ENCODE measurements around the gene EHBP1. TPM values are rescaled to one million over a fixed set of nuclear protein-coding genes. Genes with fewer than 3 reads are reported as not detected.

Gene EHBP1
- total RNA-seq, 3 donors from 2014 or later (not counting 1 experiment from before 2014, with no cell fraction given): 22.4 to 33.4 (median 28.3) TPM

GRCh38 chr2:62958206-62958605 is 252.7 kb downstream of the EHBP1 start:
- TF ChIP-seq, protein P1, sequence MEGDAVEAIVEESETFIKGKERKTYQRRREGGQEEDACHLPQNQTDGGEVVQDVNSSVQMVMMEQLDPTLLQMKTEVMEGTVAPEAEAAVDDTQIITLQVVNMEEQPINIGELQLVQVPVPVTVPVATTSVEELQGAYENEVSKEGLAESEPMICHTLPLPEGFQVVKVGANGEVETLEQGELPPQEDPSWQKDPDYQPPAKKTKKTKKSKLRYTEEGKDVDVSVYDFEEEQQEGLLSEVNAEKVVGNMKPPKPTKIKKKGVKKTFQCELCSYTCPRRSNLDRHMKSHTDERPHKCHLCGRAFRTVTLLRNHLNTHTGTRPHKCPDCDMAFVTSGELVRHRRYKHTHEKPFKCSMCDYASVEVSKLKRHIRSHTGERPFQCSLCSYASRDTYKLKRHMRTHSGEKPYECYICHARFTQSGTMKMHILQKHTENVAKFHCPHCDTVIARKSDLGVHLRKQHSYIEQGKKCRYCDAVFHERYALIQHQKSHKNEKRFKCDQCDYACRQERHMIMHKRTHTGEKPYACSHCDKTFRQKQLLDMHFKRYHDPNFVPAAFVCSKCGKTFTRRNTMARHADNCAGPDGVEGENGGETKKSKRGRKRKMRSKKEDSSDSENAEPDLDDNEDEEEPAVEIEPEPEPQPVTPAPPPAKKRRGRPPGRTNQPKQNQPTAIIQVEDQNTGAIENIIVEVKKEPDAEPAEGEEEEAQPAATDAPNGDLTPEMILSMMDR (IDR thresholded peaks at IDR 0.05): no peak
- ATAC-seq (no peak), DNase-seq (no peak)
- no peak overlapping the region for H3K4me3 Mint-ChIP-seq
- no peaks in the 10 kb centered on the region for H3K27me3 ChIP-seq (ENCODE audit: control insufficient read depth, insufficient read depth, low read length)
- no peaks in the 10 kb centered on the region for H3K4me1 Mint-ChIP-seq
- H3K9me3 Mint-ChIP-seq: no peaks in the 10 kb centered on the region
- H3K9me3 ChIP-seq (ENCODE audit: control insufficient read depth, insufficient read depth, low read length): no peaks in the 10 kb centered on the region
- no peaks in the 10 kb centered on the region for H3K27me3 Mint-ChIP-seq (ENCODE audit: low read depth in 2 of 2)
- no peak overlapping the region for H3K4me3 ChIP-seq (ENCODE audit: low read length)
- H3K36me3 Mint-ChIP-seq: no peaks in the 10 kb centered on the region
- no peaks in the 10 kb centered on the region for H3K4me1 ChIP-seq (ENCODE audit: control insufficient read depth, insufficient read depth, low read length)
- no peak overlapping the region for H3K27ac Mint-ChIP-seq
- WGBS (ENCODE audit: insufficient coverage): 100% methylated on average over 1 of the region's 3 CpGs
- no peaks in the 10 kb centered on the region for H3K36me3 ChIP-seq (ENCODE audit: control insufficient read depth, insufficient read depth, low read length)
- H3K27ac ChIP-seq (ENCODE audit: low read length): no peak overlapping the region
- intact Hi-C loops (cut with micrococcal nuclease): no loop called here

DNA sequence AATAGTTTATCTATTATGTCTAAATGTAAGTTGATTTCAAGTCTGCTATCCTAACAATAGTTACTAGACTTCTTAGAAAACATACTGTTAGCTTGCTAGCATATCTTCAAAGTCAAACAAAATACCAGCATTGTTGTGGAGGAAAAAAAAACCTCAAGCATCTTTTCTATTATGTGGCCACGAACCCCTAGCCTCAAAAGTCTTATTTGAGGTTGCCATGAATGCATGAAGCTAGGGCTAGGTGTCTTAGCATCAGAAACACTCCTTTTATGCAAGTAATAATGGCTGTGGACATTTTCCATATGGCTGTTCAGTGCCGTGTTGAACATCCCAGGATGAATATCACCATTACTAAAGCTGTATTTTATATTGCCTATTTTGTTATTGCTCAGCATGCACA is 258.5 kb downstream of the EHBP1 start:
- Mint-ChIP-seq H3K27ac (no peak overlapping the region), H3K4me3 (no peak overlapping the region), H3K27me3 (ENCODE audit: low read depth in 2 of 2) (no peaks in the 10 kb centered on the region), H3K9me3 (no peaks in the 10 kb centered on the region), H3K36me3 (no peaks in the 10 kb centered on the region), H3K4me1 (no peaks in the 10 kb centered on the region)
- ATAC-seq (no peak), DNase-seq (no peak)
- H3K4me3 ChIP-seq (ENCODE audit: low read length): no peak overlapping the region
- 60% methylated on average over 2 of the region's 2 CpGs for WGBS (ENCODE audit: insufficient coverage)
- H3K9me3 ChIP-seq (ENCODE audit: control insufficient read depth, insufficient read depth, low read length): no peaks in the 10 kb centered on the region
- H3K36me3 ChIP-seq (ENCODE audit: control insufficient read depth, insufficient read depth, low read length): peaks cover 2% of the 10 kb centered on the region
- TF ChIP-seq, protein P1 (IDR thresholded peaks at IDR 0.05): no peak
- no peak overlapping the region for H3K27ac ChIP-seq (ENCODE audit: low read length)
- no peaks in the 10 kb centered on the region for H3K4me1 ChIP-seq (ENCODE audit: control insufficient read depth, insufficient read depth, low read length)
- H3K27me3 ChIP-seq (ENCODE audit: control insufficient read depth, insufficient read depth, low read length): no peaks in the 10 kb centered on the region
- intact Hi-C loops (cut with micrococcal nuclease): no loop called here

DNA sequence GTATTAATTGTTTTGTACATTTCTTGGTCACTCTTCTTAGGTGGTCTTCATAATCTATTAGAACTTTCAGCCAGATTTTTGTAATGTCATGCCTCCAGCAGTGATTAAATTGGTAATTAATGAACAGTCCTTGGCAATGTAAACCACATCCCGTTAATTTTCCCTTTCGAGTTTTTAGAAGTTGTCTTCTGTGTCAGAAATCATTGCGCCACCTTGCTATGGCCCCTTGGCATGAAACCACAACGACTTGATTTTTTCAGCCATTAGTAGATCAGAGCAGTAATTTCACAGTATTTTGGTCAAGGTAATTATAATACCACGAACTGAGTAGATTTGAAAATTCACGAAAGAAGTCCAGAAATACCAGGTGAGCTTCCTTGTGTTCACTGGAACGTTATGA is 259.2 kb downstream of the EHBP1 start:
- Mint-ChIP-seq H3K36me3 (no peaks in the 10 kb centered on the region), H3K27ac (no peak overlapping the region), H3K4me1 (no peaks in the 10 kb centered on the region), H3K4me3 (no peak overlapping the region), H3K27me3 (ENCODE audit: low read depth in 2 of 2) (no peaks in the 10 kb centered on the region), H3K9me3 (no peaks in the 10 kb centered on the region)
- intact Hi-C loops (cut with micrococcal nuclease): no loop called here
- no peak for ATAC-seq
- H3K27me3 ChIP-seq (ENCODE audit: control insufficient read depth, insufficient read depth, low read length): no peaks in the 10 kb centered on the region
- no peaks in the 10 kb centered on the region for H3K4me1 ChIP-seq (ENCODE audit: control insufficient read depth, insufficient read depth, low read length)
- DNase-seq: no peak
- WGBS (ENCODE audit: insufficient coverage): 96% methylated on average over 7 of the region's 7 CpGs
- no peak overlapping the region for H3K27ac ChIP-seq (ENCODE audit: low read length)
- no peaks in the 10 kb centered on the region for H3K9me3 ChIP-seq (ENCODE audit: control insufficient read depth, insufficient read depth, low read length)
- TF ChIP-seq, protein P1 (IDR thresholded peaks at IDR 0.05): no peak
- H3K4me3 ChIP-seq (ENCODE audit: low read length): no peak overlapping the region
- peaks cover 2% of the 10 kb centered on the region for H3K36me3 ChIP-seq (ENCODE audit: control insufficient read depth, insufficient read depth, low read length)

- no peak overlapping the region for H3K4me3 Mint-ChIP-seq
Observed at GRCh38 chr2:62966991-62967390, 261.5 kb downstream of the EHBP1 start.

More at GRCh38 chr2:62966991-62967390, 261.5 kb downstream of the EHBP1 start:
- TF ChIP-seq, protein P1 (IDR thresholded peaks at IDR 0.05): no peak
- Mint-ChIP-seq H3K27ac (no peak overlapping the region), H3K27me3 (ENCODE audit: low read depth in 2 of 2) (no peaks in the 10 kb centered on the region), H3K4me1 (no peaks in the 10 kb centered on the region), H3K36me3 (no peaks in the 10 kb centered on the region), H3K9me3 (no peaks in the 10 kb centered on the region)
- DNase-seq (no peak), ATAC-seq (no peak)
- intact Hi-C loops (cut with micrococcal nuclease): no loop called here
- Histone ChIP-seq H3K27ac (ENCODE audit: low read length) (no peak overlapping the region), H3K4me1 (ENCODE audit: control insufficient read depth, insufficient read depth, low read length) (no peaks in the 10 kb centered on the region), H3K36me3 (ENCODE audit: control insufficient read depth, insufficient read depth, low read length) (peaks cover 2% of the 10 kb centered on the region), H3K27me3 (ENCODE audit: control insufficient read depth, insufficient read depth, low read length) (no peaks in the 10 kb centered on the region), H3K9me3 (ENCODE audit: control insufficient read depth, insufficient read depth, low read length) (no peaks in the 10 kb centered on the region), H3K4me3 (ENCODE audit: low read length) (no peak overlapping the region)
- 98% methylated on average over 3 of the region's 6 CpGs for WGBS (ENCODE audit: insufficient coverage)
